Caco-2 (cell line): Measurements from ENCODE around the gene DYTN. TPM values are rescaled to one million over a fixed set of nuclear protein-coding genes. Genes with fewer than 3 reads are reported as not detected.

Experiments
- BruUV-seq: library from RNA; stranded (reverse); fragments of 400-500 nt; replicated peaks from 2 replicates; lab custom pipeline; 2021; lab: Mats Ljungman, UMichigan
- CTCF ChIA-PET: fragments of 300-600 bp; sonication (Branson Sonifier 250); formaldehyde crosslinking; loops from one replicate; lab custom pipeline; 2022; ENCODE audit warnings: antibody characterized with exemption; lab: Charles Lee
- POLR2A ChIA-PET: fragments of 300-600 bp; sonication (Branson Sonifier 250); formaldehyde crosslinking; loops from one replicate; lab custom pipeline; 2022; ENCODE audit warnings: antibody characterized with exemption; lab: Charles Lee
- DNase-seq, 2 experiments: peaks; one replicate each; pipeline versions ENCODE4 v3.0.0 to v3.0.0-alpha.2; 2020 to 2022
- H3K27me3 ChIP-seq: replicated peaks from 2 replicates; pipeline ENCODE4 v1.6.0; 2011; ENCODE audit warnings: low read length; ENCODE audit not compliant: control insufficient read depth, insufficient read depth
- H3K36me3 ChIP-seq: 2 replicates; pipeline ENCODE4 v1.5.1; 2011; ENCODE audit warnings: low read length; ENCODE audit not compliant: control insufficient read depth, insufficient read depth
- H3K4me1 ChIP-seq: fragments of 250-450 bp; sonication (Bioruptor Pico); 2 replicates; pipeline ENCODE4 v1.5.1; 2020; ENCODE audit warnings: mild to moderate bottlenecking
- H3K4me3 ChIP-seq: 2 replicates; pipeline ENCODE4 v1.5.1; 2011; ENCODE audit warnings: low read depth, mild to moderate bottlenecking, control low read depth, low read length
- H3K9me3 ChIP-seq: fragments of 250-450 bp; sonication (Bioruptor Pico); 2 replicates; pipeline ENCODE4 v1.5.1; 2020; ENCODE audit warnings: mild to moderate bottlenecking, moderate library complexity
- H3K27ac Mint-ChIP-seq: one replicate; pipeline ENCODE4 v1.8.0; 2022; ENCODE audit warnings: mixed read lengths; ENCODE audit not compliant: unreplicated experiment
- H3K27me3 Mint-ChIP-seq: one replicate; pipeline ENCODE4 v1.8.0; 2022; ENCODE audit warnings: mixed read lengths; ENCODE audit not compliant: insufficient read depth, unreplicated experiment
- H3K36me3 Mint-ChIP-seq: one replicate; pipeline ENCODE4 v1.8.0; 2022; ENCODE audit warnings: mild to moderate bottlenecking, mixed read lengths; ENCODE audit not compliant: insufficient read depth, unreplicated experiment
- H3K4me1 Mint-ChIP-seq: one replicate; pipeline ENCODE4 v1.8.0; 2022; ENCODE audit warnings: low read depth, mixed read lengths; ENCODE audit not compliant: unreplicated experiment
- H3K4me3 Mint-ChIP-seq: one replicate; pipeline ENCODE4 v1.8.0; 2022; ENCODE audit warnings: mild to moderate bottlenecking, moderate library complexity, mixed read lengths; ENCODE audit not compliant: unreplicated experiment
- H3K9me3 Mint-ChIP-seq: one replicate; pipeline ENCODE4 v1.8.0; 2022; ENCODE audit warnings: mixed read lengths; ENCODE audit not compliant: unreplicated experiment
- intact Hi-C: fragments of 100-400 bp; cut with micrococcal nuclease; formaldehyde crosslinking; loops from one replicate; pipeline ENCODE4 v1.10.0; 2022; ENCODE audit not compliant: unreplicated experiment
- total RNA-seq: library from RNA; stranded (reverse); gene quantifications from 2 replicates; pipeline ENCODE4 v1.2.3, GENCODE V29; 2022
- TF ChIP-seq, protein P1 (sequence below), 2 experiments: fragments of 200-600 bp in 1 of 2; IDR thresholded peaks; 1 replicate in 1 of 2; 2 replicates in 1 of 2; pipeline versions ENCODE4 v1.5.1 to v1.8.0; 2011 to 2022; ENCODE audit warnings: antibody characterized with exemption in 1 of 2, control low read depth in 1 of 2, inconsistent platforms in 1 of 2, low read depth in 1 of 2, low read length in 1 of 2, mild to moderate bottlenecking in 1 of 2, moderate library complexity in 1 of 2; ENCODE audit not compliant: insufficient read depth in 1 of 2, severe bottlenecking in 1 of 2, unreplicated experiment in 1 of 2

Gene DYTN
- total RNA-seq, 1 experiment from 2014 or later, result not detected

- no peak for DNase-seq
- H3K4me3 ChIP-seq, result no peak overlapping the region
- no peaks in the 10 kb centered on the region for H3K36me3 Mint-ChIP-seq
- POLR2A ChIA-PET, result no interaction called here
- TF ChIP-seq, protein P1, sequence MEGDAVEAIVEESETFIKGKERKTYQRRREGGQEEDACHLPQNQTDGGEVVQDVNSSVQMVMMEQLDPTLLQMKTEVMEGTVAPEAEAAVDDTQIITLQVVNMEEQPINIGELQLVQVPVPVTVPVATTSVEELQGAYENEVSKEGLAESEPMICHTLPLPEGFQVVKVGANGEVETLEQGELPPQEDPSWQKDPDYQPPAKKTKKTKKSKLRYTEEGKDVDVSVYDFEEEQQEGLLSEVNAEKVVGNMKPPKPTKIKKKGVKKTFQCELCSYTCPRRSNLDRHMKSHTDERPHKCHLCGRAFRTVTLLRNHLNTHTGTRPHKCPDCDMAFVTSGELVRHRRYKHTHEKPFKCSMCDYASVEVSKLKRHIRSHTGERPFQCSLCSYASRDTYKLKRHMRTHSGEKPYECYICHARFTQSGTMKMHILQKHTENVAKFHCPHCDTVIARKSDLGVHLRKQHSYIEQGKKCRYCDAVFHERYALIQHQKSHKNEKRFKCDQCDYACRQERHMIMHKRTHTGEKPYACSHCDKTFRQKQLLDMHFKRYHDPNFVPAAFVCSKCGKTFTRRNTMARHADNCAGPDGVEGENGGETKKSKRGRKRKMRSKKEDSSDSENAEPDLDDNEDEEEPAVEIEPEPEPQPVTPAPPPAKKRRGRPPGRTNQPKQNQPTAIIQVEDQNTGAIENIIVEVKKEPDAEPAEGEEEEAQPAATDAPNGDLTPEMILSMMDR (IDR thresholded peaks at IDR 0.05; ENCODE audit: insufficient read depth in 1 of 2, low read depth in 1 of 2, low read length in 1 of 2, severe bottlenecking in 1 of 2, unreplicated experiment in 1 of 2), result no peak
- no peaks in the 10 kb centered on the region for H3K36me3 ChIP-seq
- H3K9me3 Mint-ChIP-seq, result no peaks in the 10 kb centered on the region
- H3K27me3 Mint-ChIP-seq, result no peaks in the 10 kb centered on the region
- peaks cover 9% of the 10 kb centered on the region for H3K4me1 Mint-ChIP-seq
- H3K27me3 ChIP-seq, result no peaks in the 10 kb centered on the region
- no peak overlapping the region for H3K27ac Mint-ChIP-seq
- H3K4me1 ChIP-seq, result 0 out of 2 replicates have a peak, but pooled peaks cover 9% of the 10 kb centered on the region
- BruUV-seq, result no TSS peak
- no peak overlapping the region for H3K4me3 Mint-ChIP-seq
- H3K9me3 ChIP-seq, result no peaks in the 10 kb centered on the region
- intact Hi-C loops, result no loop called here
- CTCF ChIA-PET, result interaction anchor here (1.1 kb wide), 1 partner anchor 224 kb away, joined by 5 read pairs; no protein-coding TSS in a partner anchor
These were observed 102.0 kb downstream of the DYTN start for GRCh38 chr2:206616151-206616550.

DNA sequence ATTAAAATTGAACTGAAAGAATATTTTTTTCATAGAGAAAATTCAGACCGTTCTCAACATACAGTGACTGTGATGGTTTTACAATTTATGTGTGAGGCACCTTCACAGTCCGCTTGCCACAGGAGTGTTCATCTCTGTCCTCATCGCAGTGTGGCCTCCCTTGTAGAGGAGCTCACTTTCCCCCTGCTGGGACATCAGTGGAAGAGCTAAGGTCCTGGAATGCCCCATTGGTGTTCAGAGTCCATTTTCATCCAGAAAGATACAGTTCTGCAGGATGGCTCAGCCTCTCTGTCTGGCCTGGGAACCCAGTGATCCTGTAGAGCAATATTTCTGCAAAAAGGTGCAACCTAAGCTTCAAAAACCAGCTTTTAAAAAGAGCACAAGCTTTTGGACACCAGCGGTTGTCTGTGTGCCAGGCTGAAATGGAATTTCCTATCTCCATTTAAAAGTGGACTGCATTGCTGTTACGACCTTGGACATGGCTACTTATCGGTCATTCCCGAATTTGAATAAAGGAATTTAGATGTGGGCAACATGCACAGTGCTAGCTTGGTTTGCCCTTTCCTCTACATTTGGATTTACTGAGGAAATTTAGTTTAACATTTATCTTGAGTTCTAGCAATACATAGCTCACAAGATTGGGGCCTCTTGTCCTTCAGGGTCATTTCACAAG, 102.6 kb downstream of the DYTN start:
- Mint-ChIP-seq H3K27ac (peak overlapping the region; percentile 54), H3K27me3 (no peaks in the 10 kb centered on the region), H3K4me3 (no peak overlapping the region), H3K36me3 (no peaks in the 10 kb centered on the region), H3K4me1 (peaks cover 9% of the 10 kb centered on the region), H3K9me3 (no peaks in the 10 kb centered on the region)
- POLR2A ChIA-PET, result no interaction called here
- no peak overlapping the region for H3K4me3 ChIP-seq
- TF ChIP-seq, protein P1 (IDR thresholded peaks at IDR 0.05; ENCODE audit: insufficient read depth in 1 of 2, low read depth in 1 of 2, low read length in 1 of 2, severe bottlenecking in 1 of 2, unreplicated experiment in 1 of 2), result no peak
- H3K27me3 ChIP-seq, result no peaks in the 10 kb centered on the region
- intact Hi-C loops, result no loop called here
- CTCF ChIA-PET, result interaction anchor here (1.1 kb wide), 1 partner anchor 223 kb away, joined by 5 read pairs; no protein-coding TSS in a partner anchor
- DNase-seq, result peak in 1 of 2 experiments; percentile 9
- BruUV-seq, result no TSS peak
- no peaks in the 10 kb centered on the region for H3K36me3 ChIP-seq
- H3K9me3 ChIP-seq, result no peaks in the 10 kb centered on the region
- H3K4me1 ChIP-seq, result 0 out of 2 replicates have a peak, but pooled peaks cover 9% of the 10 kb centered on the region

- Mint-ChIP-seq H3K4me1 (peaks cover 9% of the 10 kb centered on the region), H3K27ac (peak overlapping the region; percentile 54), H3K9me3 (no peaks in the 10 kb centered on the region), H3K27me3 (no peaks in the 10 kb centered on the region), H3K36me3 (no peaks in the 10 kb centered on the region), H3K4me3 (no peak overlapping the region)
- CTCF ChIA-PET, result no interaction called here
- Histone ChIP-seq H3K9me3 (no peaks in the 10 kb centered on the region), H3K4me1 (0 out of 2 replicates have a peak, but pooled peaks cover 9% of the 10 kb centered on the region), H3K36me3 (no peaks in the 10 kb centered on the region), H3K27me3 (no peaks in the 10 kb centered on the region), H3K4me3 (no peak overlapping the region)
- intact Hi-C loops, result no loop called here
- no TSS peak for BruUV-seq
- POLR2A ChIA-PET, result no interaction called here
- DNase-seq, result no peak
- TF ChIP-seq, protein P1 (IDR thresholded peaks at IDR 0.05; ENCODE audit: insufficient read depth in 1 of 2, low read depth in 1 of 2, low read length in 1 of 2, severe bottlenecking in 1 of 2, unreplicated experiment in 1 of 2), result no peak
These were observed 103.4 kb downstream of the DYTN start for GRCh38 chr2:206614811-206615210.
